ENCODE results near the gene PRTFDC1.

PRTFDC1 gene

GRCh38 chr10:24871011-24871935, 81.1 kb downstream of the PRTFDC1 start:
- Mint-ChIP-seq H3K27me3 (ENCODE audit: low read depth, poor library complexity) (no peaks in the 10 kb centered on the region), H3K4me3 (no peak overlapping the region), H3K27ac (peak overlapping the region; percentile 80), H3K36me3 (ENCODE audit: low read depth) (peaks cover 16% of the 10 kb centered on the region), H3K9me3 (no peaks in the 10 kb centered on the region), H3K4me1 (peaks cover 28% of the 10 kb centered on the region)
- DNase-seq: no peak
- TF ChIP-seq, protein P1, sequence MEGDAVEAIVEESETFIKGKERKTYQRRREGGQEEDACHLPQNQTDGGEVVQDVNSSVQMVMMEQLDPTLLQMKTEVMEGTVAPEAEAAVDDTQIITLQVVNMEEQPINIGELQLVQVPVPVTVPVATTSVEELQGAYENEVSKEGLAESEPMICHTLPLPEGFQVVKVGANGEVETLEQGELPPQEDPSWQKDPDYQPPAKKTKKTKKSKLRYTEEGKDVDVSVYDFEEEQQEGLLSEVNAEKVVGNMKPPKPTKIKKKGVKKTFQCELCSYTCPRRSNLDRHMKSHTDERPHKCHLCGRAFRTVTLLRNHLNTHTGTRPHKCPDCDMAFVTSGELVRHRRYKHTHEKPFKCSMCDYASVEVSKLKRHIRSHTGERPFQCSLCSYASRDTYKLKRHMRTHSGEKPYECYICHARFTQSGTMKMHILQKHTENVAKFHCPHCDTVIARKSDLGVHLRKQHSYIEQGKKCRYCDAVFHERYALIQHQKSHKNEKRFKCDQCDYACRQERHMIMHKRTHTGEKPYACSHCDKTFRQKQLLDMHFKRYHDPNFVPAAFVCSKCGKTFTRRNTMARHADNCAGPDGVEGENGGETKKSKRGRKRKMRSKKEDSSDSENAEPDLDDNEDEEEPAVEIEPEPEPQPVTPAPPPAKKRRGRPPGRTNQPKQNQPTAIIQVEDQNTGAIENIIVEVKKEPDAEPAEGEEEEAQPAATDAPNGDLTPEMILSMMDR (IDR thresholded peaks at IDR 0.05): no peak

DNA sequence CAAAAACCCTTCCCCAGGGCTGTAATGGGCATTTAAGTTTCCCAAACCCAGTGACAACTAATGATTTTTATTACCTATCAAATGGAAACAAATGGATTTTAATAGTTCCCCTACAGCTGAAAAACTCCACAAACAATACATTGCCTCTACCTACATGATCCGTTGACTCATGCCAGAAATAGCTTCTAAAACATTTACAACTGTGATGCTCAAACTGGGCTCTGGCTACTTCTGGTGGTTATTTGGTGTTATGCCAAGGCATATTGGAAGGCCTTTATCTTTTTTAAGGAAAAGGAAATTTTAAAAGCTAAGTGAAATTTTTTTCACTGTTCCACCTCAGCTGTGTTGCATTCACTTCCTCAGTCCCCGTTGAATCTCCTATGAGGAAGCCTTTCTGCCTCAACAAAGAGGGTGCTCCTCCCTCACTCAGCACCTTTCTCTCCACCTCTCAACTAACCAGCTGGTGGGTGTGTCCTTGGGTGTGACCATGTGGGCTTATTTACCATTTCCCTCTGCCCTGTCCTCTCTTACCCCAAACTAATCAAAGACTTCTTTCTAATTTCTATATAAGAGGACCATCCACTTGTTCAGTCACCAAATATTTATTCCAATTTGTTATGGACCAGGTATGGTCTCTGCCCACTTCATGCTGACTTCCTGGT, 82.9 kb downstream of the PRTFDC1 start:
- TF ChIP-seq, protein P1 (IDR thresholded peaks at IDR 0.05): no peak
- no peaks in the 10 kb centered on the region for H3K9me3 Mint-ChIP-seq
- H3K27ac Mint-ChIP-seq: no peak overlapping the region
- H3K36me3 Mint-ChIP-seq (ENCODE audit: low read depth): peaks cover 10% of the 10 kb centered on the region
- peaks cover 3% of the 10 kb centered on the region for H3K27me3 Mint-ChIP-seq (ENCODE audit: low read depth, poor library complexity)
- no peak overlapping the region for H3K4me3 Mint-ChIP-seq
- no peak for DNase-seq
- H3K4me1 Mint-ChIP-seq: peaks cover 28% of the 10 kb centered on the region

DNA sequence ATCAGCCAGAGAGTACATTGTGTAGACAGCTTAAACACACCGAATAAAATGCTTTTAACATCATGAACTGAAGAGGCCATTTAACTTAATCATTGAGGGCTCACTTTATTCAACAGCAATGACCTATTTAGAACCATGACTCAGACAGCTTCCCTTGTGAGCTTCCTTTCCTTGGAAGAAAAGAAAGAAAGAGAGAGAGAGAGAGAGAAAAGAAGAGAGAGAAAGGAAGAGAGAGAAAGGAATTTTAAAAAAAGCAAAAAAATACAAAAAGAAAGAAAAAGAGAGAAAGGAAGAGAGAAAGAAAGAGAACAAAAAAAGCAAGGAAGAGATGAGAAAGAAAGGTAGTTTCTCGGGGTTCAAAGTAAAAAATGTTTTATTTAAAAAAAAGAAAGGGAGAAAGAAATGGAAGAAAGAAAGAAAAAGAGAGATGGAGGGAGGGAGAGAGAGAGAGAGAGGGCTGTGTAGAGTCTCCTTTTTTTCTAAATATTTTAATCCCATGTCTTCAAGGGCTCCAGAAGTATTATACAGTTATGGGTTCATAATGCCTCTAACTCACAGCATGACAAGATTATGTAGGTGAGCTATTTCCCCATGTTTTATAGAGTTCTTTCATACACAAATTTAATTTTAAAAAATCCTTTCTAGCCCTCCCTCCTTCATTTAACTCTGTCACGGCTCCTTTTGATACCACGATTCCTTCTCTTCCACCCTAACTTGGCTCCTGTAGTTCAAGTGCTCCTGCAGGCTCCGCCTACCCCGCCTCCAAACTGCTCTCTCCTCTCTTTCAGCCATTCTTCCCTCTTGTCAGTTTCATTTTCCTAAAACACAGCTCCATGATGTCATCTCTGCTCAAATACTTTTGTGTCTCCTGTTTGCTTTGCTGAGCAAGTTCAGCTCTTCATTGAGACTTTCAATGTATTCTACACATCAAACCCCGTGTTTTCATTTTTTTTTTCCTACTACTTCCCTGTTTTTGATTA, 85.5 kb downstream of the PRTFDC1 start:
- peak overlapping the region; percentile 25 for H3K27ac Mint-ChIP-seq
- no peak for DNase-seq
- no peak overlapping the region for H3K4me3 Mint-ChIP-seq

GRCh38 chr10:24865783-24866182, 86.6 kb downstream of the PRTFDC1 start:
- TF ChIP-seq, protein P1 (IDR thresholded peaks at IDR 0.05): no peak
- DNase-seq: no peak
- Mint-ChIP-seq H3K36me3 (ENCODE audit: low read depth) (peaks cover 15% of the 10 kb centered on the region), H3K27ac (no peak overlapping the region), H3K4me1 (peaks cover 9% of the 10 kb centered on the region), H3K4me3 (no peak overlapping the region), H3K27me3 (ENCODE audit: low read depth, poor library complexity) (peaks cover 6% of the 10 kb centered on the region), H3K9me3 (peaks cover 16% of the 10 kb centered on the region)

More for the DNA sequence above, 85.5 kb downstream of the PRTFDC1 start:
- Mint-ChIP-seq H3K4me1 (peaks cover 16% of the 10 kb centered on the region), H3K36me3 (ENCODE audit: low read depth) (peaks cover 15% of the 10 kb centered on the region), H3K27me3 (ENCODE audit: low read depth, poor library complexity) (peaks cover 6% of the 10 kb centered on the region), H3K9me3 (peaks cover 16% of the 10 kb centered on the region)
- TF ChIP-seq, protein P1 (IDR thresholded peaks at IDR 0.05): no peak

- TF ChIP-seq, protein P1 (IDR thresholded peaks at IDR 0.05): no peak
- Mint-ChIP-seq H3K4me1 (peaks cover 25% of the 10 kb centered on the region), H3K9me3 (peaks cover 16% of the 10 kb centered on the region), H3K4me3 (no peak overlapping the region), H3K36me3 (ENCODE audit: low read depth) (peaks cover 15% of the 10 kb centered on the region), H3K27ac (no peak overlapping the region), H3K27me3 (ENCODE audit: low read depth, poor library complexity) (peaks cover 6% of the 10 kb centered on the region)
- no peak for DNase-seq
These were observed 89.8 kb downstream of the PRTFDC1 start for GRCh38 chr10:24862589-24862988.

Data from nephron progenitor cell (in vitro differentiated cells).